ENCODE measurements around the gene DCC.

The DCC gene

DNA sequence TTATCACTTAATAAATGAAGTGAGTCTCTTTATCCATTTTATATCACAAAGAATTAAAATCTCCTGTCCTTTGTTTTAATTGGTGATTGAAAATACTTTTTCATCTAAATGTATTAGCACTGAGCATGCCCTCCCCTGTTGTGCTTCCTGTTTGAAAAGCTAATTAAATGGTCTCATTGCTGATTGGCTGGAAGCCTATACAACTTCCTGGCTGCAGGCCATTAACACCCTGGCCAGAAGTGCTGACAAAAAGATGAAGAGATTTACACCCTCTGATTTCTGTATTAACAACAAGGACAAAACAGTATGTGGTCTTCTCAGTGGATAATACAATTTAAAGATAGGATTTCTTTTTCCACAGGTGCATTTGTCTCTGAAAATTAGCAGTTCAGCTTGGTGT lies 548.0 kb downstream of the DCC start:
- DNase-seq (ENCODE audit: extremely low spot score): no peak
- POLR2A ChIA-PET: no interaction called here
- CTCF ChIA-PET: no interaction called here
- no peak for TF ChIP-seq CTBP1 (IDR thresholded peaks at IDR 0.05; ENCODE audit: borderline replicate concordance)
- no peak for TF ChIP-seq ARNT (IDR thresholded peaks at IDR 0.05)
- no peak for TF ChIP-seq FOXK2 (IDR thresholded peaks at IDR 0.05)
- no peak for TF ChIP-seq FOXM1 (IDR thresholded peaks at IDR 0.05; ENCODE audit: borderline replicate concordance)
- TF ChIP-seq TARDBP (IDR thresholded peaks at IDR 0.05): no peak
- no peak for TF ChIP-seq LEF1 (IDR thresholded peaks at IDR 0.05; ENCODE audit: borderline replicate concordance)
- no peak for TF ChIP-seq L3MBTL2 (conservative IDR thresholded peaks at IDR 0.05)
- TF ChIP-seq SP1 (IDR thresholded peaks at IDR 0.05): no peak
- TF ChIP-seq ZNF384 (IDR thresholded peaks at IDR 0.05): no peak
- no peak for TF ChIP-seq ELF4 (IDR thresholded peaks at IDR 0.05)

DNA sequence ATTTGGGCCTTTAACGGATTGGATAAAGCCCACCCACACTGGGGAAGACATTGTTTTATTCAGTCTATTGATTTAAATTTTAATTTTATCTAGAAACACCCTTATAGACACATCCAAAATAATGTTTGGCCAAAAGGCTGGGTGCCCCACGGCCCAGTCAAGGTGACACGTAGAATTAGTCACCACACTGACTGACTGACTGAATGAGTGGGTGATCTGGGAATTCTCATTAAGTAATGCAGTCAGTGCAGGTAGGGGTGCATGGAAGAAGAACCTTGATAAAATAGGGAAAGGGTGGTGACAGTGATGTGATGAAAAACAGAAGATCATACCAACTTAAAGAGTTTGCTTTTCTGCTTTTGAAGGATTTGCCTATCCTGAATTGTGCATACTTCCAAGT lies 554.8 kb downstream of the DCC start:
- POLR2A ChIA-PET: no interaction called here
- no peak for DNase-seq (ENCODE audit: extremely low spot score)
- TF ChIP-seq CTBP1 (IDR thresholded peaks at IDR 0.05; ENCODE audit: borderline replicate concordance) (no peak), TARDBP (IDR thresholded peaks at IDR 0.05) (no peak)
- CTCF ChIA-PET: no interaction called here

DNA sequence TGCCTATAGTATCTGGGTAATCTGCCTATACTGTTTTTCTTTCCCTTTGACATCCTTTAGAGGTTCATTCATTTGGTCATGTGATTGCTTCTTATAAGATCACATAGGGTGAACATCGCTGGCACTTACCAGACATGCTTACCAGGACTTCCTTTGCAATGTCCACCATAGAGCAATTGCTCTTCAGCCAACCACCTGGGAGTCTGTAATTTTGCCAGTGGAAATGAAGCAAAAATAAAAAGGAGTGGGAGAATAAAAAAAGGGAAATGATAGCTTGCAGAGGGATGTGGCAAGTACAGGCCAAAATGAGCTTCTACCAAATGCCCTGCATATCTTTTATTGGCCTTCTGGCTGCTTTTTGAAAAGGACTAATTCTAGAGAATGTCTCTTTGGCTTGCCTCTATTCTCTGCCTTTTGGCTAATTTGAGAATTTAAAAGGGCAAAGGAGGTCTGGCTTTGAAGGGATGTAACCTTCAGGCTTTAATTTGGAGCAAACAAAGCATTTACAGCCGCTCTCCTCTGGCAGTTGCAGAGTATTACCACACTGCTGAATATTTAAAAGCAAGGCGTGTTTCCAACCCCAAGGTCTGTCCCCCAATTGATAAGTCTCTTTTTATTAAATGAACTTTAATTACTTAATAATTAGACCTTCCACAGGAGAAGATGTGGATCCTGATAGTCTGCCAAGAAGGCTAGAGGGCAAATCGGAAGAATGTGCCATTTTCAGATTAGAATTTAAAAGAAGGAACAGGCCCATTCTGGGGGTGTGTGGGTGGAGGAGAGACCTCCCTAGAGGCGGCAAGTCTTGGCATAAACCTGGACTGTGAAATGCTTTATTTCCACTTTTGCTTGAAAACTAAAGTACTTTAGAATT lies 557.9 kb downstream of the DCC start:
- CTCF ChIA-PET: interaction anchor here (0.6 kb wide), 1 partner anchor 93 kb away, joined by 3 read pairs; no protein-coding TSS in a partner anchor
- TF ChIP-seq LEF1 (IDR thresholded peaks at IDR 0.05; ENCODE audit: borderline replicate concordance) (no peak), SP1 (IDR thresholded peaks at IDR 0.05) (no peak), ARNT (IDR thresholded peaks at IDR 0.05) (no peak), ELF4 (IDR thresholded peaks at IDR 0.05) (no peak), ZNF384 (IDR thresholded peaks at IDR 0.05) (no peak), SUZ12 (IDR thresholded peaks at IDR 0.05) (no peak), NFRKB (IDR thresholded peaks at IDR 0.05) (no peak), TARDBP (IDR thresholded peaks at IDR 0.05) (no peak), FOXM1 (IDR thresholded peaks at IDR 0.05; ENCODE audit: borderline replicate concordance) (no peak), FOXA1 (IDR thresholded peaks at IDR 0.05) (no peak), BHLHE40 (IDR thresholded peaks at IDR 0.05; ENCODE audit: borderline replicate concordance) (no peak), L3MBTL2 (conservative IDR thresholded peaks at IDR 0.05) (no peak)
- TF ChIP-seq, protein P1, sequence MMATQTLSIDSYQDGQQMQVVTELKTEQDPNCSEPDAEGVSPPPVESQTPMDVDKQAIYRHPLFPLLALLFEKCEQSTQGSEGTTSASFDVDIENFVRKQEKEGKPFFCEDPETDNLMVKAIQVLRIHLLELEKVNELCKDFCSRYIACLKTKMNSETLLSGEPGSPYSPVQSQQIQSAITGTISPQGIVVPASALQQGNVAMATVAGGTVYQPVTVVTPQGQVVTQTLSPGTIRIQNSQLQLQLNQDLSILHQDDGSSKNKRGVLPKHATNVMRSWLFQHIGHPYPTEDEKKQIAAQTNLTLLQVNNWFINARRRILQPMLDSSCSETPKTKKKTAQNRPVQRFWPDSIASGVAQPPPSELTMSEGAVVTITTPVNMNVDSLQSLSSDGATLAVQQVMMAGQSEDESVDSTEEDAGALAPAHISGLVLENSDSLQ (IDR thresholded peaks at IDR 0.05): no peak
- POLR2A ChIA-PET: no interaction called here
- no peak for DNase-seq (ENCODE audit: extremely low spot score)

DNA sequence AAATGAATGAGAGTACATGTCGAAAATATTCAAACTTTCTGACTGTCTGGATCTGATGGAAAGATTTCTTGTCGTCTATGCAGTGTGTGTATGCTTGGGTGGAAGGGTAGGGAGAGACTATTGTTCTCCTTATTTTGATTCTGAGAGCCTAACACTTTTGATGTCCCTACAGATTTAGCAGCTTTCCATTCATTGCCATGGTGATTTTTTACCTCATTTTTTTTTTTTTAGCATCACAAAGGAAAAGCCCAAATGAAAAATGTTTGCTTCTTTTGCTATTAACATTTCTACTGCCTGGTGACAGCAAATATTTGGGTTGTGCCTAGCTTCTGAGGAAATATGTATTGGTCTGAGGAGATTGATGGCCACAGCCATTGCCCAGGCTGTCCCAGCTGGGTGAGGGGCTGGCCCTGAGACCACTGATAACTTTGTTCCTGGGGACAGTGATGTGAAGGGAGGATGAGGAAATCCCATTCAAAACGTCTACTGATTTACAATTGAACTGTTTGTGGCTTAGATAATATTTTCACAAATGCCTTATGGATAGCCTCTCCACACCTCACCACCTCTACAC lies 558.6 kb downstream of the DCC start:
- CTCF ChIA-PET: interaction anchor here (0.6 kb wide), 1 partner anchor 1230 kb away, joined by 3 read pairs; no protein-coding TSS in a partner anchor
- no peak for DNase-seq (ENCODE audit: extremely low spot score)
- TF ChIP-seq CTBP1 (IDR thresholded peaks at IDR 0.05; ENCODE audit: borderline replicate concordance) (no peak), ZNF384 (IDR thresholded peaks at IDR 0.05) (no peak), SUZ12 (IDR thresholded peaks at IDR 0.05) (no peak), ELF4 (IDR thresholded peaks at IDR 0.05) (no peak), FOXM1 (IDR thresholded peaks at IDR 0.05; ENCODE audit: borderline replicate concordance) (no peak), HDGF (IDR thresholded peaks at IDR 0.05; ENCODE audit: borderline replicate concordance) (no peak), SP1 (IDR thresholded peaks at IDR 0.05) (no peak), NFRKB (IDR thresholded peaks at IDR 0.05) (no peak)
- TF ChIP-seq, protein P1 (IDR thresholded peaks at IDR 0.05): no peak
- POLR2A ChIA-PET: no interaction called here

DNA sequence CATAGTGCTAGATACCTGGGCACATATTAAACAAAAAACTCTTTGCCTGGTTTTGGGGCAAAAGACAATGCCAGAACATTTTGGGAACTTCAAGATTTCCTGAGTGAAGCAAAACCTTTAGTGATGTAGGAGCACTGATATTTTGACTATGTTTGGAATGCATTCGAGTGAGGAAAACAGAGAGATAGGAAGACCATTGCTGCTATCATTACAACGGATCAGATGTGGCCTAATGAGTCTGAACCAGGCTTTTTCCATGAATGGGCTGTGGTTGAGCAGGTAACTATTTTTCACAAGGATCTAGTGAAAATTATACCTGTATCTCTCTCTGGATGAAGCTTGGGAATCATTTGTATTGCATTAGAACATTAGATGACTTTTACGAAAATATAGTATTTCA lies 562.2 kb downstream of the DCC start:
- ChIA-PET CTCF (no interaction called here), POLR2A (no interaction called here)
- no peak for DNase-seq (ENCODE audit: extremely low spot score)
- TF ChIP-seq L3MBTL2 (conservative IDR thresholded peaks at IDR 0.05) (no peak), CTBP1 (IDR thresholded peaks at IDR 0.05; ENCODE audit: borderline replicate concordance) (no peak), FOXM1 (IDR thresholded peaks at IDR 0.05; ENCODE audit: borderline replicate concordance) (no peak), NFRKB (IDR thresholded peaks at IDR 0.05) (no peak), TARDBP (IDR thresholded peaks at IDR 0.05) (no peak), ARNT (IDR thresholded peaks at IDR 0.05) (no peak), SUZ12 (IDR thresholded peaks at IDR 0.05) (no peak), ELF4 (IDR thresholded peaks at IDR 0.05) (no peak), BHLHE40 (IDR thresholded peaks at IDR 0.05; ENCODE audit: borderline replicate concordance) (no peak), SP1 (IDR thresholded peaks at IDR 0.05) (no peak), FOXA1 (IDR thresholded peaks at IDR 0.05) (no peak), FOXK2 (IDR thresholded peaks at IDR 0.05) (no peak), HDGF (IDR thresholded peaks at IDR 0.05; ENCODE audit: borderline replicate concordance) (no peak)
- TF ChIP-seq, protein P1 (IDR thresholded peaks at IDR 0.05): no peak

DNA sequence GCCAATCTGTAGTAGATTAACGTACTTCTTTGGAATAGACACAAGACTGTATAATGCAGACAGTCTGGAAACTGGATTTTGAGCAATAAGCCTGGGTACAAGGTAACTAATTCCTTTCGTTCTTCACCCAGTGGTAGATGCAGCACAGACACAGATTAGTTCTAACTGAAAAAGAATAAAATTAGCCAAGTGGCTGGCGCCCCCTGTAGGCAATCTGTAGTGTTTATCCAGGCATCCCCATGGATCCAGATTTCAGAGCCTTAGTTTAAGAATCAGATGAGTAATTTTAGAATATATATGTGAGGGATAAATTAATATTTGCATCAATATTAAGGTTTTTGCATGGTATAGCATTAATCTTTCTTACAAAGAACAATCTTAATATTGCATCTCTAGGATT lies 563.9 kb downstream of the DCC start:
- CTCF ChIA-PET: interaction anchor here (0.6 to 1.6 kb wide), 2 partner anchors 17 to 187 kb away, joined by 3 read pairs; no protein-coding TSS in a partner anchor
- peak; percentile 9 for DNase-seq (ENCODE audit: extremely low spot score)

More for the DNA sequence above, 563.9 kb downstream of the DCC start:
- TF ChIP-seq CTBP1 (IDR thresholded peaks at IDR 0.05; ENCODE audit: borderline replicate concordance) (no peak), BHLHE40 (IDR thresholded peaks at IDR 0.05; ENCODE audit: borderline replicate concordance) (no peak), FOXK2 (IDR thresholded peaks at IDR 0.05) (no peak), FOXM1 (IDR thresholded peaks at IDR 0.05; ENCODE audit: borderline replicate concordance) (no peak), TARDBP (IDR thresholded peaks at IDR 0.05) (no peak), NFRKB (IDR thresholded peaks at IDR 0.05) (no peak), SP1 (IDR thresholded peaks at IDR 0.05) (no peak), ARNT (IDR thresholded peaks at IDR 0.05) (no peak), L3MBTL2 (conservative IDR thresholded peaks at IDR 0.05) (no peak), ZNF384 (IDR thresholded peaks at IDR 0.05) (no peak), HDGF (IDR thresholded peaks at IDR 0.05; ENCODE audit: borderline replicate concordance) (no peak), ELF4 (IDR thresholded peaks at IDR 0.05) (no peak), LEF1 (IDR thresholded peaks at IDR 0.05; ENCODE audit: borderline replicate concordance) (no peak), SUZ12 (IDR thresholded peaks at IDR 0.05) (no peak), FOXA1 (IDR thresholded peaks at IDR 0.05) (no peak)
- TF ChIP-seq, protein P1 (IDR thresholded peaks at IDR 0.05): no peak
- POLR2A ChIA-PET: no interaction called here

Measured in HEK293T (cell line).